OCI-LY1 (cell line): ENCODE measurements around the gene TTC12.

Experiments
- H2AFZ ChIP-seq: fragments of 200-600 bp; sonication (generic), shearing (Covaris generic); 2 replicates; pipeline ENCODE4 v1.6.0; 2014; ENCODE audit warnings: antibody characterized with exemption, mild to moderate bottlenecking, low read length
- H3F3A ChIP-seq: fragments of 200-600 bp; sonication (generic), shearing (Covaris generic); 2 replicates; pipeline ENCODE4 v1.6.0; 2014; ENCODE audit warnings: mild to moderate bottlenecking, antibody characterized with exemption, low read length, moderate library complexity; ENCODE audit not compliant: insufficient read depth
- H3K27ac ChIP-seq: fragments of 200-600 bp; sonication (generic); 2 replicates; pipeline ENCODE4 v1.5.1; 2014; ENCODE audit warnings: low read length, mixed run types, mild to moderate bottlenecking, low read depth; ENCODE audit not compliant: poor library complexity, severe bottlenecking
- H3K27me3 ChIP-seq: fragments of 200-600 bp; sonication (generic); 2 replicates; pipeline ENCODE4 v1.6.0; 2014; ENCODE audit warnings: antibody characterized with exemption, mild to moderate bottlenecking, low read length, moderate library complexity; ENCODE audit not compliant: insufficient read depth
- H3K36me3 ChIP-seq: fragments of 200-600 bp; sonication (generic); 2 replicates; pipeline ENCODE4 v1.6.1; 2014; ENCODE audit warnings: mild to moderate bottlenecking, antibody characterized with exemption, low read length, moderate library complexity, mixed read lengths; ENCODE audit not compliant: insufficient read depth
- H3K4me1 ChIP-seq: fragments of 200-600 bp; sonication (generic); 2 replicates; pipeline ENCODE4 v1.5.1; 2014; ENCODE audit warnings: mild to moderate bottlenecking, low read length, moderate library complexity; ENCODE audit not compliant: insufficient read depth, severe bottlenecking
- H3K4me2 ChIP-seq: fragments of 200-600 bp; sonication (generic), shearing (Covaris generic); 2 replicates; pipeline ENCODE4 v1.6.1; 2014; ENCODE audit warnings: low read length
- H3K4me3 ChIP-seq: fragments of 200-600 bp; sonication (generic); 2 replicates; pipeline ENCODE4 v1.5.1; 2014; ENCODE audit warnings: low read length, low read depth, mild to moderate bottlenecking, mixed read lengths; ENCODE audit not compliant: poor library complexity, severe bottlenecking
- H3K79me2 ChIP-seq: fragments of 200-600 bp; shearing (Covaris generic); 2 replicates; pipeline ENCODE4 v1.6.1; 2016; ENCODE audit warnings: mixed run types, low read length, mixed read lengths; ENCODE audit not compliant: insufficient read depth
- H3K9ac ChIP-seq: fragments of 200-600 bp; sonication (generic), shearing (Covaris generic); 2 replicates; pipeline ENCODE4 v1.6.1; 2014; ENCODE audit warnings: mild to moderate bottlenecking, low read length, mixed read lengths
- H3K9me2 ChIP-seq: fragments of 200-600 bp; sonication (generic), shearing (Covaris generic); 2 replicates; pipeline ENCODE4 v1.6.1; 2014; ENCODE audit warnings: low read depth, mild to moderate bottlenecking, low read length, mixed read lengths
- H3K9me3 ChIP-seq: fragments of 200-600 bp; shearing (Covaris generic); 2 replicates; pipeline ENCODE4 v1.6.1; 2014; ENCODE audit warnings: low read length, mixed read lengths
- H4K20me1 ChIP-seq: fragments of 200-600 bp; sonication (generic), shearing (Covaris generic); 2 replicates; pipeline ENCODE4 v1.6.0; 2016; ENCODE audit warnings: mild to moderate bottlenecking, low read length; ENCODE audit not compliant: insufficient read depth
- EZH2 ChIP-seq: fragments of 200-600 bp; sonication (generic), shearing (Covaris generic); IDR thresholded peaks from 2 replicates; pipeline ENCODE4 v1.8.0; 2017; ENCODE audit warnings: borderline replicate concordance, mixed run types, mild to moderate bottlenecking, antibody characterized with exemption, low read length, moderate library complexity, mixed read lengths
- TF ChIP-seq, protein P1 (sequence below): fragments of 200-600 bp; sonication (generic), shearing (Covaris generic); IDR thresholded peaks from 2 replicates; pipeline ENCODE4 v1.5.1; 2017; ENCODE audit warnings: mild to moderate bottlenecking, antibody characterized with exemption, low read length, moderate library complexity, mixed read lengths

Gene TTC12

DNA sequence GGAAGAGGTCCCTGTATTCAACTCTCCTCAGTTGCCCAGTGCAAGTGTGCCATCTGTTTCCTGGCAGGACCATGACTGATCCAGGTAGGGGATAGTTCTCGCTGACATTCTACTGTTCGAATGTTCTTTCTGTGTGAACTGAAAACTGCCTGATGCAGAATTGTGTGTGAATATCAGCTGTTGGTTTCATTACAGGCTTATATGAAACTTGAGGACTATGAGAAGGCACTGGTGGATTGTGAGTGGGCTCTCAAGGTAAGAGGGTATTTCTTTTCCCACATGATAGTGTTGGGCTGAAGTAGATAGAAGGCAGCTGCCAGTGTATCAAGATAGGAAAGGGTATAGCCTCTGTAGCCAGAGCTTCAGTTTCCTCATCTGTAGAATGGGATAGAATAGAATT lies 15.3 kb downstream of the TTC12 start:
- H3K36me3 ChIP-seq: no peaks in the 10 kb centered on the region
- no peak overlapping the region for H3K4me3 ChIP-seq
- H3F3A ChIP-seq: no peaks in the 10 kb centered on the region
- no peaks in the 10 kb centered on the region for H4K20me1 ChIP-seq
- H3K4me1 ChIP-seq: no peaks in the 10 kb centered on the region
- no peaks in the 10 kb centered on the region for H3K79me2 ChIP-seq
- no peak overlapping the region for H2AFZ ChIP-seq
- H3K9ac ChIP-seq: no peak overlapping the region
- H3K4me2 ChIP-seq: no peak overlapping the region
- H3K9me2 ChIP-seq: no peaks in the 10 kb centered on the region
- no peaks in the 10 kb centered on the region for H3K27me3 ChIP-seq
- H3K27ac ChIP-seq: no peak overlapping the region
- TF ChIP-seq, protein P1, sequence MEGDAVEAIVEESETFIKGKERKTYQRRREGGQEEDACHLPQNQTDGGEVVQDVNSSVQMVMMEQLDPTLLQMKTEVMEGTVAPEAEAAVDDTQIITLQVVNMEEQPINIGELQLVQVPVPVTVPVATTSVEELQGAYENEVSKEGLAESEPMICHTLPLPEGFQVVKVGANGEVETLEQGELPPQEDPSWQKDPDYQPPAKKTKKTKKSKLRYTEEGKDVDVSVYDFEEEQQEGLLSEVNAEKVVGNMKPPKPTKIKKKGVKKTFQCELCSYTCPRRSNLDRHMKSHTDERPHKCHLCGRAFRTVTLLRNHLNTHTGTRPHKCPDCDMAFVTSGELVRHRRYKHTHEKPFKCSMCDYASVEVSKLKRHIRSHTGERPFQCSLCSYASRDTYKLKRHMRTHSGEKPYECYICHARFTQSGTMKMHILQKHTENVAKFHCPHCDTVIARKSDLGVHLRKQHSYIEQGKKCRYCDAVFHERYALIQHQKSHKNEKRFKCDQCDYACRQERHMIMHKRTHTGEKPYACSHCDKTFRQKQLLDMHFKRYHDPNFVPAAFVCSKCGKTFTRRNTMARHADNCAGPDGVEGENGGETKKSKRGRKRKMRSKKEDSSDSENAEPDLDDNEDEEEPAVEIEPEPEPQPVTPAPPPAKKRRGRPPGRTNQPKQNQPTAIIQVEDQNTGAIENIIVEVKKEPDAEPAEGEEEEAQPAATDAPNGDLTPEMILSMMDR: no peak
- TF ChIP-seq EZH2: no peak
- no peaks in the 10 kb centered on the region for H3K9me3 ChIP-seq

DNA sequence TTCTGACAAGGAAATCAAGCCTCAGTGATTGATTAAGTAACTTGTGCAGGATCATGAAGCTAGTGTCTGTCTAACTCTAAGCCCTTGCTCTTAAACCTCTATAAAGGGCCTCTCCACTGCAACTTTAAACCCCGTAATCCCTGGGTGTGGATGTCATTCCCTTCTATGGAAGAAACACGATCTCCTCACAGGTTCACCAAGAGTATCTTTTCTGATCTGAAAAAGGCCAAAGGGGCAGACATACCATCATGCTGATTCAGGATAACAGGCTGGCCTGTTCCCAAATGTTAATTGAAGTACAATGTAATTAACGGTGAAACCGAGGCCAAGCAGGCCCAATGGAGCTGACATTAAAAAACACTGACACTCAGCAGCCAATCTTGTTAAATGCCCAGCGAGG lies 17.1 kb downstream of the TTC12 start:
- no peaks in the 10 kb centered on the region for H3K27me3 ChIP-seq
- H3K9me2 ChIP-seq: no peaks in the 10 kb centered on the region
- TF ChIP-seq, protein P1: no peak
- no peak for TF ChIP-seq EZH2
- H3K9me3 ChIP-seq: no peaks in the 10 kb centered on the region
- no peaks in the 10 kb centered on the region for H3K4me1 ChIP-seq
- H3K4me2 ChIP-seq: no peak overlapping the region
- no peak overlapping the region for H3K27ac ChIP-seq
- H3F3A ChIP-seq: no peaks in the 10 kb centered on the region
- no peak overlapping the region for H3K9ac ChIP-seq
- no peaks in the 10 kb centered on the region; the same call in 1 of the 2 replicates for H3K36me3 ChIP-seq
- H2AFZ ChIP-seq: no peak overlapping the region
- H4K20me1 ChIP-seq: no peaks in the 10 kb centered on the region
- H3K79me2 ChIP-seq: no peaks in the 10 kb centered on the region
- H3K4me3 ChIP-seq: no peak overlapping the region

DNA sequence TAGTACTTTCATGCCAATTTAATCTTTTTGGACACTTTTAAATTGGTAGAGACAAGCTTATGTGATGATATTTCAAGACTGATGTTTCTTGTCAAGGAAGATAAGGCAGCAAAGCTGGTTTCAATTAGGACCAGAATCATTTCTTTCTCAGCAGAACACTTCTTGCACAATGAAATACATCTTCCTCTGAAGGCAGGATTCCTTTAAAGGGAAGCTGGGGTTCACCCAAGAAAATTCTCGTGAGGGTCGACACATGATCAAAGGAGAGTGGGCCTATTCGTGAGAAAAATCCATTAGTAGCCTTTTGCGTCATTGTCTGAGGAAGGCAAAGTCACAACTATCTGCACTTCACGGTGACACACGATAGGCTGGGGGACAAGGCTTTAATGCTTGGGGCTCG lies 17.6 kb downstream of the TTC12 start:
- no peaks in the 10 kb centered on the region for H3K4me1 ChIP-seq
- no peak overlapping the region for H3K4me2 ChIP-seq
- no peaks in the 10 kb centered on the region for H3F3A ChIP-seq
- H2AFZ ChIP-seq: no peak overlapping the region
- no peak overlapping the region for H3K27ac ChIP-seq
- H3K4me3 ChIP-seq: no peak overlapping the region
- H4K20me1 ChIP-seq: no peaks in the 10 kb centered on the region
- H3K79me2 ChIP-seq: no peaks in the 10 kb centered on the region
- H3K9me2 ChIP-seq: no peaks in the 10 kb centered on the region
- no peak for TF ChIP-seq EZH2
- TF ChIP-seq, protein P1: no peak
- H3K36me3 ChIP-seq: no peaks in the 10 kb centered on the region; the same call in 1 of the 2 replicates
- no peak overlapping the region for H3K9ac ChIP-seq
- no peaks in the 10 kb centered on the region for H3K9me3 ChIP-seq
- H3K27me3 ChIP-seq: no peaks in the 10 kb centered on the region
